ENCODE measurements around the gene ITGA1. TPM values are rescaled to one million over a fixed set of nuclear protein-coding genes. Genes with fewer than 3 reads are reported as not detected.
A peak's percentile ranks its signal among the peaks of the same experiment; 100 is the strongest.

Gene ITGA1
- total RNA-seq, 1 experiment from 2014 or later, result 26.4 TPM

DNA sequence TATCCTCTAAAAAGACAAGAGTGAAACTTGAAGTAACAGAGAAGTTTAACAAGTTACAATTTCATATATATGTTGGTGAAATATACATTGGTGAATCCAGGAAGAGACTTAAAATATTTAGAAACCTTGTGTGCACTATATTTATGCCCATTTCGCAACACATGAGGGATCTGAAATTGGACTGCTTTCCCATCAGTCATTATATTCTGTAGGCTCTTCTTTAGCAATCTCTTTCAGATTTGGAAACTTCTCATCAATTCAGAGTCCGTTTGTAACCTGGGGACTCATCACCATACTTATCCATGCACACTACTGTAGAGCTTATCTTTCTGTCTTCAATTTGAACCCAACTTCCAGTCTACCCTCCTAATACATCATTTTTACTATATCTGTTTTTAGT, 2.1 kb downstream of the ITGA1 start:
- Mint-ChIP-seq H3K9me3 (ENCODE audit: unreplicated experiment) (no peaks in the 10 kb centered on the region), H3K27me3 (ENCODE audit: insufficient read depth, unreplicated experiment) (no peaks in the 10 kb centered on the region), H3K4me3 (ENCODE audit: unreplicated experiment) (peak overlapping the region; percentile 97), H3K4me1 (ENCODE audit: low read depth, unreplicated experiment) (peaks cover 34% of the 10 kb centered on the region), H3K27ac (ENCODE audit: unreplicated experiment) (no peak overlapping the region), H3K36me3 (ENCODE audit: insufficient read depth, unreplicated experiment) (peaks cover 6% of the 10 kb centered on the region)
- Histone ChIP-seq H3K9me3 (no peaks in the 10 kb centered on the region), H3K36me3 (ENCODE audit: control insufficient read depth, insufficient read depth, low read length) (no peaks in the 10 kb centered on the region), H3K4me1 (peaks cover 25% of the 10 kb centered on the region), H3K4me3 (ENCODE audit: low read depth, low read length) (no peak overlapping the region), H3K27me3 (replicated peaks; ENCODE audit: control insufficient read depth, insufficient read depth, low read length) (no peaks in the 10 kb centered on the region)
- TF ChIP-seq, protein P1, sequence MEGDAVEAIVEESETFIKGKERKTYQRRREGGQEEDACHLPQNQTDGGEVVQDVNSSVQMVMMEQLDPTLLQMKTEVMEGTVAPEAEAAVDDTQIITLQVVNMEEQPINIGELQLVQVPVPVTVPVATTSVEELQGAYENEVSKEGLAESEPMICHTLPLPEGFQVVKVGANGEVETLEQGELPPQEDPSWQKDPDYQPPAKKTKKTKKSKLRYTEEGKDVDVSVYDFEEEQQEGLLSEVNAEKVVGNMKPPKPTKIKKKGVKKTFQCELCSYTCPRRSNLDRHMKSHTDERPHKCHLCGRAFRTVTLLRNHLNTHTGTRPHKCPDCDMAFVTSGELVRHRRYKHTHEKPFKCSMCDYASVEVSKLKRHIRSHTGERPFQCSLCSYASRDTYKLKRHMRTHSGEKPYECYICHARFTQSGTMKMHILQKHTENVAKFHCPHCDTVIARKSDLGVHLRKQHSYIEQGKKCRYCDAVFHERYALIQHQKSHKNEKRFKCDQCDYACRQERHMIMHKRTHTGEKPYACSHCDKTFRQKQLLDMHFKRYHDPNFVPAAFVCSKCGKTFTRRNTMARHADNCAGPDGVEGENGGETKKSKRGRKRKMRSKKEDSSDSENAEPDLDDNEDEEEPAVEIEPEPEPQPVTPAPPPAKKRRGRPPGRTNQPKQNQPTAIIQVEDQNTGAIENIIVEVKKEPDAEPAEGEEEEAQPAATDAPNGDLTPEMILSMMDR (IDR thresholded peaks at IDR 0.05; ENCODE audit: insufficient read depth in 1 of 2, low read depth in 1 of 2, low read length in 1 of 2, severe bottlenecking in 1 of 2, unreplicated experiment in 1 of 2), result no peak
- BruUV-seq (replicated peaks), result no TSS peak
- POLR2A ChIA-PET, result interaction anchor here (1.4 kb wide), 1 partner anchor 9 kb away, joined by 10 read pairs; no protein-coding TSS in a partner anchor
- intact Hi-C loops (cut with micrococcal nuclease; ENCODE audit: unreplicated experiment), result no loop called here
- no peak for DNase-seq
- CTCF ChIA-PET, result interaction anchor here (0.6 to 1.9 kb wide), 4 partner anchors 10 to 126 kb away, joined by 3 to 11 read pairs (median 6); no protein-coding TSS in a partner anchor

DNA sequence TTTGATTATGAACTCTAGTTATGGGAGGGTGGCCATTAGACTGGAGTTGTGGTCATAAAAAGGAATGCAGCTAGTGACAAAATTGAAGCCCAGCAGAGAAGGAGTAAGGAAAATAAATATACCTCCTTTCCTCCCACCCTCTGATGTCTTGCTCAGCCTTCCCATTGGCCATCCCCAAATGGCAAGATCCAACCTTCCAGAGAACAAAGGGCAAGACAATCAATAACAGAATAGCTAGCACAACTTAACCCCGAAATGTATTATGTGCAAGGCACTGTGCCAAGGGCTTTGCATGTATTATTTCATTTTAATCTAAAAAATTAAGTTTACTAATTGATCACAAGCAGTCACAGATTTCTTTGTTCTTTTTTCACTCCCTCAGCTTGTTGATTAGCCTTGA, 3.6 kb downstream of the ITGA1 start:
- TF ChIP-seq, protein P1 (IDR thresholded peaks at IDR 0.05; ENCODE audit: insufficient read depth in 1 of 2, low read depth in 1 of 2, low read length in 1 of 2, severe bottlenecking in 1 of 2, unreplicated experiment in 1 of 2), result no peak
- POLR2A ChIA-PET, result interaction anchor here (0.9 kb wide), 1 partner anchor 8 kb away, joined by 3 read pairs; no protein-coding TSS in a partner anchor
- no peak for DNase-seq
- H3K4me3 ChIP-seq (ENCODE audit: low read depth, low read length), result no peak overlapping the region
- no peaks in the 10 kb centered on the region for H3K27me3 ChIP-seq (replicated peaks; ENCODE audit: control insufficient read depth, insufficient read depth, low read length)
- intact Hi-C loops (cut with micrococcal nuclease; ENCODE audit: unreplicated experiment), result no loop called here
- H3K27me3 Mint-ChIP-seq (ENCODE audit: insufficient read depth, unreplicated experiment), result no peaks in the 10 kb centered on the region
- no peak overlapping the region for H3K27ac Mint-ChIP-seq (ENCODE audit: unreplicated experiment)
- H3K9me3 Mint-ChIP-seq (ENCODE audit: unreplicated experiment), result no peaks in the 10 kb centered on the region
- peaks cover 6% of the 10 kb centered on the region for H3K36me3 Mint-ChIP-seq (ENCODE audit: insufficient read depth, unreplicated experiment)
- BruUV-seq (replicated peaks), result no TSS peak
- no peaks in the 10 kb centered on the region for H3K36me3 ChIP-seq (ENCODE audit: control insufficient read depth, insufficient read depth, low read length)
- peaks cover 37% of the 10 kb centered on the region for H3K4me1 ChIP-seq
- CTCF ChIA-PET, result no interaction called here
- H3K4me3 Mint-ChIP-seq (ENCODE audit: unreplicated experiment), result no peak overlapping the region
- peaks cover 32% of the 10 kb centered on the region for H3K4me1 Mint-ChIP-seq (ENCODE audit: low read depth, unreplicated experiment)
- no peaks in the 10 kb centered on the region for H3K9me3 ChIP-seq

DNA sequence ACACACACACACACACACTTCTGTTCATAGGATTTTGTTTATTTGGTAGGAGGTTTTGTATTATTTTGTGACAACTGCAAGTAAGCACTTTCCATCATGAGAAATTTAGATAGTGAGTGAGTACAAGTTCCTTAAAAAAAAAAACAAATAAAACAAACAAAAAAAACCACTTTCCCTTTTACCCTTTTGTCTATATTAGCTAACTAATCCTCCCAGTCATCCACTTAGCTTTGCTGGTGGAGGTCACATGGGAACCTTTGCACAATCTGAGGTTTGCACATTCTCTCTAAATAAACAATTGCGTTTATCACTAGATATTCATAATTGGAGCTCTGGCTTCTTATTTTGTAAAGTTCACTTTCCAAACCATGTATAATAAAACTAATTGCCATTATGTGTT, 6.8 kb downstream of the ITGA1 start:
- Histone ChIP-seq H3K4me1 (peaks cover 54% of the 10 kb centered on the region), H3K36me3 (ENCODE audit: control insufficient read depth, insufficient read depth, low read length) (no peaks in the 10 kb centered on the region), H3K9me3 (no peaks in the 10 kb centered on the region), H3K27me3 (replicated peaks; ENCODE audit: control insufficient read depth, insufficient read depth, low read length) (no peaks in the 10 kb centered on the region), H3K4me3 (ENCODE audit: low read depth, low read length) (no peak overlapping the region)
- intact Hi-C loops (cut with micrococcal nuclease; ENCODE audit: unreplicated experiment), result no loop called here
- Mint-ChIP-seq H3K27me3 (ENCODE audit: insufficient read depth, unreplicated experiment) (no peaks in the 10 kb centered on the region), H3K4me3 (ENCODE audit: unreplicated experiment) (no peak overlapping the region), H3K36me3 (ENCODE audit: insufficient read depth, unreplicated experiment) (peaks cover 5% of the 10 kb centered on the region), H3K27ac (ENCODE audit: unreplicated experiment) (no peak overlapping the region), H3K9me3 (ENCODE audit: unreplicated experiment) (no peaks in the 10 kb centered on the region), H3K4me1 (ENCODE audit: low read depth, unreplicated experiment) (peaks cover 45% of the 10 kb centered on the region)
- no TSS peak for BruUV-seq (replicated peaks)
- TF ChIP-seq, protein P1 (IDR thresholded peaks at IDR 0.05; ENCODE audit: insufficient read depth in 1 of 2, low read depth in 1 of 2, low read length in 1 of 2, severe bottlenecking in 1 of 2, unreplicated experiment in 1 of 2), result no peak
- ChIA-PET CTCF (no interaction called here), POLR2A (no interaction called here)
- DNase-seq, result peak in 1 of 2 experiments; percentile 34

All from Caco-2 (cell line).